GM12872 (cell line): ENCODE data around the gene MOGAT3.

ENCODE experiments used
- TF ChIP-seq, protein P1 (sequence below): IDR thresholded peaks from 3 replicates; pipeline ENCODE4 v1.5.1; 2011; ENCODE audit warnings: low read depth, mild to moderate bottlenecking, low read length, moderate library complexity; ENCODE audit not compliant: insufficient read depth

The MOGAT3 gene

DNA sequence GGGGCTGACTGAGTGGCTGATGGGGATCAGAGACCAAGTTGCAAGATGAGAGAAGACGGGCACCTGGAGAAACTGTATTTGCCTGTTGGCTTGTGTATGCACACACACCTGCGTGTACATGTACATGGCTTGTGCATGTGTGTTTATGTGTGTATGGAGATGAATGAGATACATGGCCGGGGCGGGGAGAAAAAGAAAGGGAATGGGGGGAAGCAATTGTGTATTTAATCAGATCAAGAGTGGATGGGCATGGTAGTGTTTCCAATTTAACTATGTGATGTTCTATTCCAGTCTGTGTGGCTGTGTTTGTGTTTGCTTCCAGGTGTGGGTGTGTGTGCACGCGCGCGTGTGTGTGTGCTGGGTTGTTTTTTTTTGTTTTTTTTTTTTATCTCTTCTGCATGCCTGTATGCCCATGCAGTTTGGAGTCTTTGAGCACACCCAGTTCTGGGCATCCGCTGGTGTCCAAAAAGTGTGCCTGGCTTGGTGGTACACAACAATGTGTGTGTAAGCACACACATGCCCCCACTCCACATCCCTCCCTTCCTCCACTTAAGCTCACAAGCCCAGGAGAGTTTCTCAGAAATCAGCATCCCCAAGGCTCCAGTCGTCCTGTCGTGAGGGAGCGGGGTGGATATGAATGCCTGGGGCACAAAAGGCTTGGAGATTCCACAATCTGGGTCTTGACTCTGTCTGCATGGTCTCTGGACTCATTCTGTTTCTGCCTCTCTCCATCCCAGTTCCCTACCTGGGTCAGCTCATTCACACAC is 33.0 kb downstream of the MOGAT3 start:
- TF ChIP-seq, protein P1, sequence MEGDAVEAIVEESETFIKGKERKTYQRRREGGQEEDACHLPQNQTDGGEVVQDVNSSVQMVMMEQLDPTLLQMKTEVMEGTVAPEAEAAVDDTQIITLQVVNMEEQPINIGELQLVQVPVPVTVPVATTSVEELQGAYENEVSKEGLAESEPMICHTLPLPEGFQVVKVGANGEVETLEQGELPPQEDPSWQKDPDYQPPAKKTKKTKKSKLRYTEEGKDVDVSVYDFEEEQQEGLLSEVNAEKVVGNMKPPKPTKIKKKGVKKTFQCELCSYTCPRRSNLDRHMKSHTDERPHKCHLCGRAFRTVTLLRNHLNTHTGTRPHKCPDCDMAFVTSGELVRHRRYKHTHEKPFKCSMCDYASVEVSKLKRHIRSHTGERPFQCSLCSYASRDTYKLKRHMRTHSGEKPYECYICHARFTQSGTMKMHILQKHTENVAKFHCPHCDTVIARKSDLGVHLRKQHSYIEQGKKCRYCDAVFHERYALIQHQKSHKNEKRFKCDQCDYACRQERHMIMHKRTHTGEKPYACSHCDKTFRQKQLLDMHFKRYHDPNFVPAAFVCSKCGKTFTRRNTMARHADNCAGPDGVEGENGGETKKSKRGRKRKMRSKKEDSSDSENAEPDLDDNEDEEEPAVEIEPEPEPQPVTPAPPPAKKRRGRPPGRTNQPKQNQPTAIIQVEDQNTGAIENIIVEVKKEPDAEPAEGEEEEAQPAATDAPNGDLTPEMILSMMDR, result no peak

DNA sequence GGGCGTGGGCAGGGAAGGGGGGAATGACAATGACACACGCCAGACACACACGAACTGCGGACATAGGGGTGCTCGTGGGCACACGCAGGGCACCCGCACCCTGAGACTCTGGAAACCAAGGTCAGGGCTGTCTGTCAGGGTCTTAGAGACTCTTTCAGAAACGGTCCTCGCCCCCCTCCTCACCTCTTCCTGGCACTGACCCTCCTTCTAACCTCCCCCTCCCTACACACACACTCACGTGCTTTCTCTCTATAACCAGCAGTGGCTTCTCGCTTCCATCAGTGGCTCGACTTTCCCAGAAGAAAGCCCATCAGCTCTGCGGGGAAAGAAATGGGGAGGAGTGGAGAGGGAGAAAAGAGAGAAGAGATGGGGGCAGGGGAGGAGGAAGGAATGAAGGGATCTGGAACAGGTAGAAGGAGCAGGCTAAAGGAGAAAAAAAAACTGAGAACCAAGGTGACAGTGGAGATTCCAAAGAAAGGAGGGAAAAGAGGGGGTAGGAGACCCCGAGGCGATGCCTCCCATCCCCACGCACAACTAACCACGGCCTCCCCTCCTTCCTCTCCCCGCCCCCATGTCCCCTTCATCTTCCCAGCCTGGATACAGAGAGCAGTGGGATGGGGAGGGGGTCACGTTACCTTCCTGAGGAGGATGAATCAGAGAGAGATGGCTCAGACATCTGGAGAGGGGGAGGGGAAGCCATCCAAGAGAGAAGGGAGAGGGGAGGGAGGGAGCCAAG is 33.8 kb downstream of the MOGAT3 start:
- TF ChIP-seq, protein P1, result no peak

DNA sequence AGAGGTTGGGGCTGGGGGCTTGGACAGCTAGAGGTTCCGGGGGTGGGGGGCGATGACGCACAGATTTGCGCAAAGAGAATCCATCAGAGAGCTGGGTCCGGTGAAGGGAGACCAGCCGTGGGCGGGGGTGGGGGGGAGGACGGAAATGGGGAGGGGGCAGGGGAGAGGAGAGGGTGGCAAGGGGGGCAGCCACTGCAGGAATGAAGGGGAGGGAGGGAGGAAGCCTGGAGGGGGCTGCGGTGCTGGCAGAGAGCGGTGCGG is 34.3 kb downstream of the MOGAT3 start:
- TF ChIP-seq, protein P1, result no peak

DNA sequence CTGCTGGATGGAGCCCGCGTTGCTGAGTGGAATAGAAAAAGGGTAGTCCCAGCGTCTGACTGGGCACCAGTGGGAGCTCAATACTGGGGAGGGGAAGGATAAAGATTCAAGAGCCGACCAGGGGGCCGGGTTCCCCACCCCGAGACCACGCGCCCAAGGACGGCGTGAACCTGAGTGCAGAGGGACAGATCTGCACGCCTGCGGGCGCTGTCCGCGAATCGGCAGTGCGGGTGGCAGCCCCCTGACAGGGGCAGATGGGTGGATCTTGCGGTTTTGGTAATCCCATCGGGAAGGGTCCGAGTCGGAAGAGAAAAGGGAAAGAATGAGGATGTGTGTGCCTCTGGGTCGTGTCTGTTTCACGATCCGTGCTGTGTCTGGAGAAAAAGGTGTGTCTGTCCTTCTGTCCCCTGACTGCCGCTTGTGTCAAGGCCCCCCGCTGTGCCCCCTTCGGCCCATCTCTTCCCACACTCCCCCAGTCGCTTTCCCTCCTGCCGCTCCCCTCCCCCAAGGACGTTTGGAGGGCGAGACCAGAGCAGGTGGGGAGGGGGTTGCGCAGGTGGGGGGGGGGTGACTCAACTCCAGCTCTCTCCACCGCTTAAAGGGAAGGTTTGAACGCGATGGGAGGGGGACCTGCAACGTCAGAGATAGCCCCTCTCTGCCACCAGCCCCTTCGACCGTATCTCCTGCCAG is 34.7 kb downstream of the MOGAT3 start:
- TF ChIP-seq, protein P1, result no peak

DNA sequence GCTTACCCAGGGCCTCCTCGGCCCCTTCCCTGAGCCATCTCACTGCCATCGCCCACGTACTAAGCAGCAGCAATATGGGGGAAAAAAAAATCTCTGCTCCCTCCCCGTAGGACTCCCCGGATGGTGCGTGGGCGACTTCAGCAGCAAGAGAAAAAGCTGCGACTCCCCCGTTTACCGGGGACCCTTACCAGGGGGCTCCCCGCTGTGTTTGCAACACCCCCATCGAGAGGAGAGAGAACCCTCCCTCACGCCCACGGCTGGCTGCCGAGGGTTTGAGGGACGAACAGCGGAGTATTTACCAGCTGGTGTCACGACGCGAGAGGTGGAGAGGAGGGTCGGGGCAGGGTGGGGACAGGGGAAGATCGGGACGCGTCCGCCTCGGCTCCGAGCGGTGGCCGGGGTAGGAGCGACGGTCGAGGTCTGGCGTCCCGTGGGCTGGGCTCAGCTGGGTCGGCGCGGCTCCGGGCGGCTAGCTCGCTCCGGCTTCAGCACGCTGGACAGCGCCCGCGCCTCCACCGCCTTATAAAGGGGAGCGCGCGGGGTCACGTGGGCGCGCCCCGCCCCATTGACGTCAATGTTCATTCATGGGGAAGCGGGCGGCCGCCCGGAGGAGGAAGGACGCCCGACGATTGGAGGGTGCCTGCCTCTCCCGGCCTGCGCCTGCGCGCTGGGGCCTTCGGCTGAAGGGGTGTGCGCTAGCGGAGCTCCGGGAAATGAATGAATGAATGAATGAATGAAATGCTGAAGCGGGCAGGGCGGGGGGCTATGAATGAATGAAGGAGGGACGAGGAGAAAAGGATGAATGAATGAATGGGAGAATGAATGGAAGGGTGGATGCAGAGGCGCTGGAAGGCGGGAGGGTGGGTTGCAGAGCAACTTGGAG is 35.5 kb downstream of the MOGAT3 start, which contains the start of gene VGF:
Gene VGF, minus strand, starts transcription at position 495 of the 883 bp plus-strand sequence. CDS start 726 bp downstream, outside the sequence.
- TF ChIP-seq, protein P1, result no peak

DNA sequence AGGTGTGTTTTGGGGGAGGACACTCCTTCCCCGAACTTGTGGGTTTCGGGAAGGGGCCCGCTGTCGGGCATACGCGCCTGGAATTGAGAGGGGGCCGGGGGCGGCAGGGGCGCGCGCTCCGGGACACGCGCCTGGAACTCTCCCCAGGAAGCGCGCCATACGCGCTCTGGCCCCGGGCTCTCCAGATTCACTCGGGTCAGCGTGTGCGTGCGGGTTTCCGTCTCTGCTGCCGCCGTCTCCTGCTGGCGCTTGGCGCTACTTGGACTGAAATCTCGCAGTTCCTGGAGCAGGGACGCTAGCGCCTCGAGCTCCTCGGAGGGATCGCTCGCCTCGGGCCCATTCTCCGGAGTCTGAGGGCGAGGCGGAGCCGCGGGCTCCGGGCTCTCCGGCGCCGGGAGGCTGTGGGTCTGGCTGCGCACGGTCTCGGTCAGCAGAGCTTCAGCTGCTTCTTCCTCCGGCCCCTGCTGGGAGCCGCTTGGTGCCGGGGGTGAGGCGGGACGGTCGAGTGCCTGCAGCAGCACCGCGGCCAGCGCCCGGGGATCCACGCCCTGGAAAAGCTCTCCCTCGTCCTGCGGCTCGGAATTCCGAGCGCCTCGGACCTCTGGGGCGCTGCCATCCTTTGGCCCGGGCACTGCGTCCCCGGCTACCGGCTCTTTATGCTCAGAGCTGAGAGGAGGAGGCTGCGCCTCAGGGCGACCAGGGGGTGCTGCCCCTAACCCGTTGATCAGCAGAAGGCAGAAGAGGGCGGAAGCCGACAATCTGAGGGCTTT is 36.6 kb downstream of the MOGAT3 start:
- TF ChIP-seq, protein P1, result no peak
